Measurements from ENCODE around the gene FCRL4.

FCRL4 gene

DNA sequence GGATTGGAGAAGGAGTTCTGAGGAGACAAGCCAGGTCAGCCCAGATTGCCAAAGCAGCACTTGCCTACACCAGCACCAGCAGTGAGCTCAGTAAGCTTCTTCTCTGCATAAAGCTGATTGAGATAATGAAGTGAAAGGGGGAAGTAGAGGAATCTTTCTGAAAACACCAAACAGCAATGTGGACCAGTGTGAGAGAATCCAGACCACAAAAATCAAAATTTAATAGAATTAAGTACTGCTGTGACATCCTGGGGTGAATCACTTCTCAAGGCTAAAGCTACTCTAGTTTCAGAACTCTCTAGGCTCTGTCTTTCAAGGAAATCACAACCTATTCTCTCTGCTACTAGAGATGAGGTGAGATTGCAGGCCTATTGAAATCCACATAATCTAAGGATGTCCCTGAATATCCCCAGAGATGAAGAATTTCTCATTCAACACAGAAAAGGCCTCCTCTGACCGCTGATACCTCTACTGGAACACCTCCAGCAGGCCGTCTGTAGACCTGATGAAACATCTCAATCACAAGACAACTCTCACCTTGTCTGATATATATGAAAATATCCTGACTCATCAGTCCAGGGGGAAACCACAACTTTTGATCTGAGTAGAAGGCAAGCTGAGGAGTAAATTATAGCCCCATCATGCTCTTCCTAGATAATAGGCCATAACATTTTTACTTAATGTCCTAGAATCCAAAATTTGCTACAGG, at the start of gene FCRL4:
FCRL4 (minus strand) TSS at position 127 of the 709 bp plus-strand sequence. CDS start 141 bp downstream, outside the sequence.
- DNase-seq = no peak

DNA sequence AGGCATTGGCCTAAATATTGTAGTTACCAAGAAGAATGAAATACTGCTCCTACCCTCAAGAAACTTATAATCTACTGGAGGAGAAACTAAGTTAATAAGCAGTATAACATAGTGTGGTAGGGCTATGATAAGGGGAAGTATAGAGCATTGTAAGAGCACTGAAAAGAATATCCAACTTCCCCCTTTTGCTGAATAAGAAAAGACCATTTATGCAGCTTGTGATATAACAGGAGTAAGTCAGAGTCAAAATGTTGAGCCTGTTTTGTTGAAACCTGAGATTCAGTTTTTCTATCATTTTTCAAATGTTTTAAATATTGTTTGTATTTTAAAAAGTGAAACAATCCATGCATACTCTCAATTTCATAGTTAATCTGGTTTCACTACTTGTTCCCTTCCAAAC, 48.3 kb upstream of the FCRL4 start:
- DNase-seq = no peak

DNA sequence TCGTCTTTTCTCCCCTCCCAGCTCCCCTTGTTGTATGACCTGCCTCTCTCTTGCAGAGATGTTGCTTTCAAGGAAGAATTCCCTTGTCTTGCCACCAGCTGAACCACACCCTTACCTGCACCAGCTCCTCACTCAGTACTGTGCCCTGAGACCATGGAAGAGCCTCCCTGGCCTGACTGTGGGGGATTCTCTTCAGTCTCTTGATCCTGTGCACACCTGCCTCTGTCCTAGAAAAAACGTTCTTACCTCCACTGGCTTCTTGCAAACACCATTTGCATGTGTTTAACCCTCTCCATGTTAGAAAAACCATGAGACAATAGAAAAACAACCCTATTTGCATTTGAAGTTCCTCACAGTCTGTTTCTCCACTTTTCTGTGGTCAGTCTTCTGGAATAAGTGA, 43.3 kb upstream of the FCRL4 start:
- DNase-seq = no peak

DNA sequence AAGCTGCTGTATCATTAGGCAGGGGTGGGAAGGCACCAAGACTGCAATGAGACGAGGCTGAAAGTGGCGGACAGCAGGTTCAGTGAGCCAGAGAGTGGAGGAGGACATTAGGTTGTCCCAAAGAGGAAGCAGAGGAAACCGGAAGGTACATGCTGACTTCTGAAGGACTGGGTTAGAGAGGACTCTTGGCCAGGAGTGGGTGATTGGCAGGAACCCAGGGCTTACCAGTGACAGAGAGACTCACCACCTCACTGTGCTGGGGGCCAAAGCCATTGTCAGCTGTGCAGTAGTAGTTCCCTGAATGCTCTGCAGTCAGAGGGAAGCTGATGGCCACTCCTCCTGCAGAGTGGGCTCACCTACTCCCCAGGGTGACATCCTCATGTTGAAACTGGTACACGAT, 41.9 kb upstream of the FCRL4 start:
- DNase-seq = no peak

DNA sequence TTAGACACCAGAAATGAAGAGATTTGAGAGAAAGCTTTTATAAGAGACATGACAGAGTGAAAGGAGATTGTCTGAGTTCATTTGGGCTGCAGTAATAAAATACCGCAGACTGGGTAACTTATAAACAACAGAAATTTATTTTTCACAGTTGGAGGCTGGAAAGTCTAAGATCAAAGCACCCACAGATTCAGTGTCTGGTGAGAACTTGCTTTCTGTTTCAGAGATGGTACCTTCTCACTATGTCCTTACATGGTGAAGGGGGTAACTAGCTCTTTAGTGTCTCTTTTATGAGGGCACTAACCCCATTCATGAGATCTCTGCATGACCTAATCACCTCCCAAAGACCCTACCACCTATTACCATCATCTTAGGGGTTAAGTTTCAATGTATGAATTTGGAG, 30.9 kb upstream of the FCRL4 start:
- no peak for DNase-seq

DNA sequence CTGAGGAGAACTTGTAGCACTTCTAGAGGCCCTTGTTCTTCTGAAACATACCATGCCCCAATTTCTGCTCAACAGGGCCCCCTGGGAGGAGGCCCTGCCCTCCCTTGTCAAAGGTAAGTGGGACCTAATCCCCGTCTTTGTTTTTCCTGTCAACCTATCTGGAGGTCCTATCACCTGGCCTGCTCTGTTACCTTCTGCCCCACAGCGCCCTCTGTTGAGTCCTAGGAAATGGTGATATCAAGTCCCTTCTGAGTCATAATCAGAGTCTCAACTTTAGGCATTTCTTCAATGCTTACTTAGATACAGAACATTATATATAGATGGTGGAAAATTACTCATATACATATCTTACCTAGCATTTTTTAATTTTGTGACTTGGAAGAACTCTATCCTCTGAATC, 28.2 kb upstream of the FCRL4 start:
- DNase-seq = no peak

DNA sequence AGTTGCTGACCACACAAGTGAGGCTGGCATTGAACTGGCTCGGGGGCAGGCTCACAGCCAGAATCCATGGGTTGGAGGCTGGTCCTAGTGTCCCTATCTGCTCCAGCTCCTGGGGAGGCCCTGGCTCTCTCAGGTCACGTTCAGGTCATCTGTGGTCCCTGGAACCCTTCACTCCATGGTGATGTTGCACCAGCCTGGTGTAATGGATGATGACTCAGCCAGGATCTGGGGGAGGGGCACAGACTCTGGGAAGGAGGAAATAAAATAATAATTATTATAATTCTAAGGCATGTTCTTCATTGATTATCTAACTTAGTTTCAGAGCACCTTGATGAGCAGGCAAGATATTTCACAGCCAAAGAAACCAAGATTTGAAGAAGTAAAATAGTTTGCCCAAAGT, 26.6 kb upstream of the FCRL4 start:
- DNase-seq = no peak

DNA sequence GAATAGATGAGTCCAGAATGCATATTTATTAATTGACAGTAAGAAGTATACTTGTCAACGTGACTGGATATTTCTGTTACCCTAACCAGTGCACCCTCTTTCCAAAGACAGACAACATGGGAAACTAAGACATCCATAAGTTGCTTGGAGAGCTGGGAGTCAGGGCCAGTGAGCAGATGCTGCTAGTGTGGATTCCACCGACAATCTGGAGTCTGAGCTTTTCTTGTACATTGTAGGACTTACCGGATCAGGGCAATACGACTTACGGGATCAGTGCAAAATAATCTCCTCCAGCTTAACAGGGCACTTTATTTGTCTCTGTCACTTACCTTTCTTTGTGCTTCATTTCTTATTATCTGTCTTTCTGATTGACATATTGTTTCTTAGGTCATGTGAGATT, 24.6 kb upstream of the FCRL4 start:
- no peak for DNase-seq

DNA sequence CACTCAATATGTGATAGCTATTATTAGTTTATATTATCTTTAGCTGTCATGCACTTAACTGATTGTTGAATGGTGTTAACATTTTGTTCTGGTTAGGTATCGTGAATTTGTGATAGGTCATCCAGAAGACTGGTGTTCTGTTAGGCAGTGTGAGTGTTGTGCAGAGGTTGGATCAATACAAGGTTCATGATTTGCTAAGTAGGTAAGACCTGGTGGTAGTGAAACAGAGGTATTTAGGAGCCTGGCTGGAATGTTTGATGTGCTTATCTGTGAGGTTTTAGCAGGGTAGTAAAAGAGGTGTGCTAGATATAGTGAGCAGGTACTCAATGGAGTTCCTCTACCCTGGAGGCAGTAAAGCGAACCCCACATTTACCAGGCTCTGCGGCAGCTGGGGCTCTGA, 20.3 kb upstream of the FCRL4 start:
- no peak for DNase-seq

DNA sequence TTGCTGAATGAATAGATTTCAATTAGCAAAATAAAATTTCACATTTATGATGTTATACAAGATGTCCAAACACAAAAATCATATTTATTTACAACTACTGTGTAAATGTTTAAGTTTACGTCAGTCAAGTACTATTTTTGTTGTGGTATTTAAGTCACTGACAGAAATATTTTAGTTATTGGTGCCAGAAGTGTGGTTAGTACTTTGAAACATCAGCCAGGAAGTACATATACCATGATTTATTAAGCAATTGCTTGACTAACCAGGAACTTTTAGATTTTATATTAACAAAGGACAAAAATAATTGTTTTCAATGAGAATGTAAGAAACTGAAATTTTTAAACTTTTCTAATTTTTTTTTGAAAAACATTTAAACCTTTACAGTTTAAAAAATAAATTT, 2.4 kb upstream of the FCRL4 start:
- no peak for DNase-seq

DNA sequence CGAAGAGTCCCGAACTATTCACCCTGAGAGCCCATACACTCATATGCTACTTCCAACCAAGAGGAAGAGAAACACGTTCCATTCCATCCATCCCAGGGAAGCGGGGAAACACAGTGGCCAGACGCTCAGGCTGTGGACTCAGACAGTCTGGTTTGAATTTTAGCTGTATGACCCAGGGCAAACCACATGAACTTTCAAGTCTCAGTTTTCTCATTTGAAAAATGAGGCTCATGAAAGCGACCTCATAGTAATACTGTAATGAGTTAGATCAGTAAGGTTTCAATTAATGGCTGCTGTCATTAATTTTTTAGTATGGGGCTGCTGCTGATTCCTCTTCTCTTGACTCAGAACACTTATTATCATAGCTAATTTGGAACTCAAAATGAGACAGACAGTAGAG, 1.5 kb downstream of the FCRL4 start:
- DNase-seq = no peak

DNA sequence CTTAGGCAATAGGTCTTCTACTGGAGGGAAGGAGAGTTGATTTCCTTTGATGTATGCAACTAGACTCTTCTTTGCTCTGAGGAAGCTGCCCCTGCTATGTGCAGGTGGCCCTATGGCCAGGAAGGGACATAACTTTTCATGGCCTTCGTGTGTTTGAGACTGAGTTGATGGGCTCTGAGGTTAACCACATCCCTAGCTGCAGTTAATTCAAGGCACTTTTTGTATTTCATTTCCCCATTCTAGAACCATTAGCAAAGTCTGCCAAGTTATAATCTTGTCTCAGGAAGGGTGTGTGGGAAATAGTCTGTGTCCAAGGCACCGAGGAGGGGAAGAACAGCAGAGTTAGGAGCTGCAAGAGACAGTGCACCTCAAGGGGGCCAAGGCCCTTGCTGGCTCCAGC, 2.5 kb downstream of the FCRL4 start:
- DNase-seq = no peak

DNA sequence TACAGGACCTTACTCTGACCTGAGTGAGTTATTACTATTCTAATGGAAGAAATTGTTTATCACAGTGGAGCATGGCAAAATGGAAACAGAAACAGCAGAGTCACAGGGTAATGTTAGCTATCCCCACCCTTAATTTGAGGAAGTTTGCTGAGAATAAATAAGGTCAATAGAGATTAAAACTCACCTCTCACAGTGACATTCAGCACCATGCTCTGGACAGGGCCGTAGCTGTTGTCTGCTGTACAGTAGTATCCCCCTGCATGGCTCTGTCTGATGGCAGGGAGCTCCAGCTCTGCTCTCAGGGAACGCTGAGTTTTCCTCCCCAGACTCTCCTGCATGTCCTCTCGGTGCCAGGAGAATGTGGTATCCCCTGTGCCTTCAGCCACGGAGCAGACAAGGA, 11.9 kb downstream of the FCRL4 start:
- no peak for DNase-seq

DNA sequence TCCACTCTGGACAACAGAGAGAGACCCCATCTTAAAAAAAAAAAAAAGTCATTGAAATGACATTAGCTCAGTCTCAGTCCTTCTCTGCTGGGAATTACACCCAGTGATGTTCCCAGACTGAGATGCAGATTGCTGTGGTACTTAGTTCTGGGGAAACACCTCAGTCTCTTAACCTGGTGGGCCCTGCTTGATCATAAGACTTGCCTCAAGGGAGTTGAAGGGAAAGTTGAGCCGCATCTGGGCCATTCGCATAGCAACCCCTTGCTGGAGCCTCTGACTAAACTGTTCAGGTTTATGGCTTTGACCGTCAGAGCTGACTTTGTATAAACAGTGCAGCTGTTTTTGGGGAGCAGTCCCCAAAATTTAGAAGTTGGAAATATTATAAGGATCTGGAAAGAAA, 13.4 kb downstream of the FCRL4 start:
- no peak for DNase-seq

DNA sequence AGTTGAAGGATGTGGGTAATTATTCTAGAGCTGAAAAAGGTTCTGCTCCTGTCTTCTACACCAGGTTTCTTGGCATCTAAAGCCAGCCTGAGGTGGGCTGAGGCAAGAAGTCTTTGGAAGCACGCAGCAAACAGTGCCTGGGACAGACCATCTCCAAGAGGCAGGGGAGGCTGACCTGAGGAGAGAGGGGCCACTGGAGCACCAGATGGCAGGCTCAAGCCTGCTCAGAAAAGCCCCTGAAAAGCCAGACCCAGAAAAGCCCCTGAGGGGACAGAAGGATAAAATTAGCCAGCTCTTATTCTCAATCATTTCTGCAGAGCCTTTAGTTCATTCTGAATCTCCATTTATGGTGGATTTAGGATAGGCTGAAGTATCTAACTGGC, 17.1 kb downstream of the FCRL4 start:
- DNase-seq = no peak

DNA sequence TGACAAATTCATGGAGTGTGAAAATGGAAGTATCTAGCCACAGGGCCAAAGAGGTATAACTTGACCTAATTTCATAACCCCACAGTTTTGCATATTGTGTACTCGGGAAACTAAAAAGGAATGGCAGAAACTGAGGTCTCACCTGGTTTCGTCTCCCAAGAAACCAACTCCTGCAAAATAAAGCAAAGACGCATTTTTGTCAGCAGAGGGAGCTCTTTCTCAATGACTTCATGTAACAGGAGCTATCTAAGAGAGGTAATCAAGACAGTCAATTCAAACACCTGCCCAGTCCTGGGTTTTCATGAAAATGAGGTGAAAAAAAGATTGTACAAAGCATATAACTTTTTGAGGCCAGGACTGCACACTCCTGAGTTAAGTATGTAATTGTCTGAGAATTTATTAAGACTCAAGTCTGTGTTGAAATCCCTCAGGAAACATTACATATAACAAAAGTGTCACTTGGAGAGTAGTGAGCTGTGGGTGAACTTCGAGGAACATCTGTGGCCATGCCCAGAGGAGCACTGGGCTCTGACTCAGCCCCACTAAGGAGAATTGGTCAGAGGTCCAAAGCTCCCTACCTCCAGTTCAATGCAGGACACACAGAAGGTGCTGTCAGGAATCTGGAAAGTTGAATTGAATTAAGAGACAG, 17.6 kb downstream of the FCRL4 start:
- DNase-seq = no peak

DNA sequence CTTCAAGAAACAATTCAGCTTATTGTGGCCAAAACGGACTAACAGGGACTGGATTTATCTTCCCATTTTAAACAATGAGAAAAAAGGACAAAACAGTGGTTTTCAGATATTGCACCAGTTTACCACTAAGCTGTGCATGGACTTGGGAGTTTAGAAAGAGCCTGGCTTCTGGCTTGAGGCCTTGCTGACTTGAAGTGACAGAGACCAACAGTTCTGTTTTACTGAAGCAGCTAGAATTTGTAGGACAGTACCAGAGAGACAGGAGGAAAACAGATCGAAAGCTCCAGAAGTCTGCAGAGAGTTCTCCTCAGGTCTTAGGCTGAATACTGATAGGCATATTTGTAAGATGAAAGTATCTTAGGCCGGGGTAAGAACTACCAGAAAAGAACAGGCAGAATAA, 20.5 kb downstream of the FCRL4 start:
- DNase-seq = no peak

DNA sequence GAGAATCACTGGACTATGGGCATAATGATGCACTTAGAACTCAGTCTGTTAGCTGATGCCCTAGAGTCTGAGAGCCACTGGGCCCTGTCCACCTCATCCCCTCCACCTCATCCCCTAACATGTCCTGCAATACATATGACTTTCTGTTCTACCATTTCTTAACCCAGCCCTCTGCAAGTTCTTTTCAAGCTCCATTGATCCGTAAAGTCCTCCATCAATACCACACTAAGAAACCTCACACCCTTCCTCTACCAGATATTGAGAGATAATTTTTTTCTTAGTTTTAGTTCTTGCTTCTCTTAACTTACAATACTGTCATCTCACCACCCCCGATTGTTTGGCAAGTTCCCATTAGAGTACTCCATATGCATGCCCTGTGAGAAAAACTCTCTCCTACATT, 22.1 kb downstream of the FCRL4 start:
- no peak for DNase-seq

DNA sequence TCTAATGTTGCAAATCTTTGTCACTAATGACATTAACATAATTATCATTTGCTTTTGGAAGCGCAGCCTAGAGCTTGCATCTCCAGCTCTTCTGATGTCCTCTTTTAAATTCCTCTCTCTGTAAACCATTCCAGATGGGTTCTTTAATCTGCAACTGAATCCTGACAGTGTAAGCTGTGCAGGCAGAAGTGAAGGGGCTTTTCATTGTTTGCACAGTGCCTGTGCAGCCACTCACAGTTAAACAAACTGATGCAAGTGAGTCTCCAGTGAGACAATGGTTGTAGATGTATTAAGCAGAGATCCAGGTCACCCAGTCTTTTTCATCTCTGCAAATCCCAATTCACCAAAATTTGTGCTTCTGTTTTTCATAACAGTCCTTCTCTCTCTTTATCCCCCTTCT, 23.0 kb downstream of the FCRL4 start:
- no peak for DNase-seq

DNA sequence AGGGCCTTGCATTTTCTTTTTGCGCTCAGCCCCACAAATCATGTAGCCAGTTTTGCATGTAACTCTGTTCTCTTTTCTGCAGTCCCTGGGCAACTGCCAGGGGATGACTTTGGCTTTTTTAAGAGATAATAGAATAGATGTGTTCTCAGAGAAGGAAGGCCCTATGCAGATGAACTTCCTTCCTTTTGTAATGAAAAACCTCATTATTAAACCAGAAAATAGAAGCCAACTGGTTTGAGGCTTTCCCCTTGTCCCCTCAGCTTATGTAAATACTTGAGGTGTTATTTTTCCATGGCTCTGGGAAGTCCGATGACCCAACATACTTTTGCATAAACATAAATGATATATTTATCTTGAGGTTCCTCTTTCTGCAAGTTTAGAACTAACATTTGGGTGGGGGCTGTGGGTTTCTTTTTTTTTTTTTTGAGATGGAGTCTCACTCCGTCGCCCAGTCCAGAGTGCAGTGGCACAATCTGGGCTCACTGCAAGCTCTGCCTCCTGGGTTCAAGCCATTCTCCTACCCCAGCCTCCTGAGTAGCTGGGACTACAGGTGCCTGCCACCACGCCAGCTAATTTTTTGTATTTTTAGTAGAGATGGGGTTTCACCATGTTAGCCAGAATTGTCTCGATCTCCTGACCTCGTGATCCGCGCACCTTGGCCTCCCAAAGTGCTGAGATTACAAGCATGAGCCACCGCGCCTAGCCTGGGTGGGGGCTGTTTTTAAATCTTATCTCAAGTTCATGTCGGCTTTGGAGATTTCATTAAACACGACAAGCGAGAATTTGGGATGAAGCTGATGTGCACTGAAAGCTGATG, 31.2 kb downstream of the FCRL4 start:
- DNase-seq = no peak

DNA sequence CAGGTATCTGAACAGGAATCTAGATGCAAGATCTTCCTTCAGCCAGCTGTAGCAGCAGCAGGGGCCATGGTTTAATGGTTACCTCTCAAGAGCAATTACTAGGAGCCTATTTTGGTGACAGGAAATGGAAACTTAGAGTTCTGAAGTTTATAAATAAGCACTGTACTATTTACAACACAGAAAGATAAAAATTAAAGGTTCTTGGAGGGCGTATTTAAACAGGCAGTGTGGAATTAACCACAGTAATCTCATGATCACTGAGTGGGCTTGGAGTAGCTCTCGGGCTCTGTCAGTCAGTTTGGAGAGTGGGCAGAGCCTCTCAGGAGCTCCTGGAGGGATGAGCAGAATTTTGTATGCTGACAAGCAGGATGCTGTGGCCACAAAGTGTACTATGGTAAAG, 35.4 kb downstream of the FCRL4 start:
- DNase-seq = no peak

DNA sequence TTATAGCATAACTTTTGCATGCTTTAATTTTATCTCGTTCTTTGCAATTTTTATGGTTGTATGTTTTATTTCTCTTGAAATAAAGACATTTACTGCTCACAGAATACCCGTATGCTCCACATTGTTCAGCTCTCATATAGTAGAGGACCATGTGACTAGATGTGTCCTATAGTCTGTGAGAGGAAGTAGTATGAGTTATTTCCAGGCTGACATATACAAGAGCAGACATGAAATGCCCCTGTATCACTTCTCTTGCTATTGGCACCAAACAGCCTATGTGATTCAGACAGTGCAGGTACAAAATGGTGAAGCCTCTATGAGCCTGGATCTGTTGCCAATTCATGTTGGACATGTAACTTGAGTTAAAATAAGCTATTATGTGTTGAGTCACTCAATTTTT, 39.8 kb downstream of the FCRL4 start:
- DNase-seq = no peak

DNA sequence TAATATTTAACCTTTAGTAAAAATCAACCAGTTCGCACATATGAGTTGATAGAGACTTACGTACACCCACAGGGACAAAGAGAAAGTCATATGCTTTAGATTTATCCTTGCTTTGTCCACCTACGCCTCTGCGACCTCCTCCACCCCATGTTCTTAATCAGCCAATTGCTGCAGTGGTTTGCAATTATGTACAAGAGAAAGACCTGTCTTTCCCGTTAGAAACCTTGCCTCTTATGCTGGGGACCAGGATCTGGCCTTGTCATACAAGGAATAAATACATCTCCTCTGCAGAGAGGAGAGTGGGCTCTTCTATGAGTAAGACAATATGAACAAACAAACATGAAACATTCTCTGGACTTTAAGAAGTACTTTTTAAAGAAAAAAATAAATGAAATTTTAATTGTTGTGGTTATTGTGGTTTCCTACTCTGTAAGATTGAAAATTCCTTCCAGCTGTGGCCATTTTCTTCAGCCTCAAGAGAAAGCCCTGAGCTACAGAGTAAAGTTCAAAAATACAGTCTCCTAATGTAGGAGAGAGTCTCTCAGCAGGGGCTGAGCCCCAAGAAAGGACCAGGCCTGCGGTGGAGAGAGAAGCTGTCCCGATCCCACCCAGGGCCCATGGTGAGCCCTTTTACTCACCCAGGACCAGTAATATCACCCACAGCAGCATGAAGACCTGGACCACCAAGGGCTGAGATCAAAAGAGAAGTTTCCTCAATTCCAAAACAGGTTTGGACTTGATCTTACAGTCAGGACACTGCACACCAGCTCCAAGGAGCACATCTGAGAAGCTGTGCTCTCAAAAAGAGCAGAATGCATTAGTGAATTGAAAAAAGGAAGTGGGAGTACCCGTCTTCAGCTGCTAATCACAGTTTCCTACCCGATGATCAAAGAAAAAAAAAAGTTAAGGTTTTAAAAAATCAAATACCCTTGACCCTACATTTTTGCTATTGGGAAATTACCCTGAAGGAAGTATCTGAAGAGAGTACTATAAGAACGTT, 45.9 kb downstream of the FCRL4 start, which contains the start of gene FCRL5:
FCRL5 (minus strand) TSS at position 822 of the 1,000 bp plus-strand sequence; CDS start at position 669, 153 bp downstream.
- no peak for DNase-seq

Data from activated effector memory CD4-positive, alpha-beta T cell treated with Interleukin-2 at 50 U/mL for 16 hours (primary cell).